Lung (tissue), 12 donors: Measurements from ENCODE around the gene MAPK7. TPM values are rescaled to one million over a fixed set of nuclear protein-coding genes. Genes with fewer than 3 reads are reported as not detected.

Source experiments
- ATAC-seq: fragments of 200-7000 bp; cut with Tn5 transposase; one replicate; pipeline ENCODE4 v1.9.1; 2020; ENCODE audit warnings: moderate number of reproducible peaks; ENCODE audit not compliant: insufficient read depth, low FRiP score
- DNase-seq, 3 donors: peaks; one replicate each; pipeline ENCODE4 v3.0.0-alpha.2; 2013 to 2017
- H3K27ac ChIP-seq, 2 donors: one replicate each; pipeline ENCODE4 v1.5.1; 2013; ENCODE audit warnings: mild to moderate bottlenecking in 2 of 2, moderate library complexity in 2 of 2, control low read depth in 1 of 2, inconsistent platforms in 1 of 2, low read depth in 1 of 2, low read length in 1 of 2
- H3K27me3 ChIP-seq, 3 donors: one replicate each; pipeline ENCODE4 v1.5.1; 2013; ENCODE audit warnings: low read length in 2 of 3; ENCODE audit not compliant: control insufficient read depth in 3 of 3, insufficient read depth in 3 of 3
- H3K36me3 ChIP-seq, 4 donors: one replicate each; pipeline ENCODE4 v1.5.1; 2013; ENCODE audit warnings: low read length in 4 of 4, mild to moderate bottlenecking in 1 of 4, moderate library complexity in 1 of 4; ENCODE audit not compliant: control insufficient read depth in 4 of 4, insufficient read depth in 4 of 4
- H3K4me1 ChIP-seq, 5 donors: one replicate each; pipeline ENCODE4 v1.5.1; 2013; ENCODE audit warnings: low read length in 5 of 5, mild to moderate bottlenecking in 2 of 5, moderate library complexity in 1 of 5; ENCODE audit not compliant: control insufficient read depth in 5 of 5, insufficient read depth in 5 of 5
- H3K4me3 ChIP-seq: one replicate; pipeline ENCODE4 v1.5.1; 2013; ENCODE audit warnings: mild to moderate bottlenecking, control low read depth, moderate library complexity
- H3K9ac ChIP-seq, 2 donors: one replicate each; pipeline ENCODE4 v1.5.1; 2013; ENCODE audit warnings: low read length in 2 of 2, control low read depth in 1 of 2; ENCODE audit not compliant: insufficient read depth in 1 of 2
- H3K9me3 ChIP-seq, 4 donors: one replicate each; pipeline ENCODE4 v1.5.1; 2013; ENCODE audit warnings: low read length in 3 of 4, mild to moderate bottlenecking in 1 of 4, moderate library complexity in 1 of 4; ENCODE audit not compliant: control insufficient read depth in 4 of 4, insufficient read depth in 3 of 4
- CTCF ChIP-seq: IDR thresholded peaks from 2 replicates; pipeline ENCODE4 v1.5.1; 2012; ENCODE audit warnings: mild to moderate bottlenecking; ENCODE audit errors: control extremely low read depth, extremely low read depth
- WGBS, 2 donors: extraction: QIAGEN DNeasy Blood & Tissue Kit; methylation state at CpG; one replicate each; pipeline ENCODE4 v1.1.7; 2013; 5-methylcytosine and 5-hydroxymethylcytosine counted together
- polyA plus RNA-seq, 2 donors: library from polyadenylated mRNA; stranded (reverse); fragments of 200-250 nt; gene quantifications; one replicate each; pipeline ENCODE4 v1.2.1, GENCODE V29; 2013
- total RNA-seq, 2 donors: library from RNA; depleted of rRNA in 1 of 2; stranded (reverse); fragments of >200 nt in 1 of 2; gene quantifications; one replicate each; pipeline ENCODE4 v1.2.1, GENCODE V29; 2014 to 2021
- donor health status: control.
- donor health status: control.
- donor health status: Bipolar disorder and iron deficiency.
- donor health status: healthy.
- donor health status: DM: yes; HTN: yes; CAD: no.

The MAPK7 gene
- total and polyA plus RNA-seq, 4 donors: 13.7 to 45.7 (median 22.8) TPM

GRCh38 chr17:19410875-19411620 lies 32.8 kb downstream of the MAPK7 start, which contains the start of gene RNF112:
RNF112 (plus strand) TSS chr17:19411232; CDS start chr17:19411409, 177 bp downstream.
- DNase-seq (peak; percentile 74 to 79 (median 77)), ATAC-seq (no peak)
- TF ChIP-seq CTCF: no peak
- Histone ChIP-seq H3K27me3 (no peaks in the 10 kb centered on the region), H3K36me3 (no peaks in the 10 kb centered on the region), H3K9ac (no peak within 1 kb of the TSS), H3K27ac (no peak within 1 kb of the TSS), H3K4me1 (peaks cover 0 to 16% (median 0%) of the 10 kb centered on the region in 5 donors), H3K9me3 (no peaks in the 10 kb centered on the region), H3K4me3 (no peak within 1 kb of the TSS)
- 28 to 43% methylated on average over 23 of the region's 23 CpGs for WGBS, 2 donors

GRCh38 chr17:19411631-19412030 lies 33.3 kb downstream of the MAPK7 start:
- Histone ChIP-seq H3K27ac (no peak overlapping the region), H3K36me3 (no peaks in the 10 kb centered on the region), H3K4me3 (no peak overlapping the region), H3K9me3 (no peaks in the 10 kb centered on the region), H3K27me3 (no peaks in the 10 kb centered on the region), H3K4me1 (peaks cover 0 to 16% (median 0%) of the 10 kb centered on the region in 5 donors), H3K9ac (no peak overlapping the region)
- no peak for TF ChIP-seq CTCF
- ATAC-seq (no peak), DNase-seq (peak in 1 of 3 donors; percentile 38)
- 68 to 74% methylated on average over 9 of the region's 9 CpGs for WGBS, 2 donors

- TF ChIP-seq CTCF: no peak
- H3K27me3 ChIP-seq: no peaks in the 10 kb centered on the region
- no peak for ATAC-seq
- no peaks in the 10 kb centered on the region for H3K9me3 ChIP-seq
- no peak overlapping the region for H3K4me3 ChIP-seq
- no peak overlapping the region for H3K27ac ChIP-seq
- peaks cover 0 to 16% (median 0%) of the 10 kb centered on the region in 5 donors for H3K4me1 ChIP-seq
- WGBS, 2 donors: 84 to 87% methylated on average over 16 of the region's 16 CpGs
- no peaks in the 10 kb centered on the region for H3K36me3 ChIP-seq
- no peak for DNase-seq
- H3K9ac ChIP-seq: no peak overlapping the region
These were observed 34.2 kb downstream of the MAPK7 start for GRCh38 chr17:19412510-19412909.

GRCh38 chr17:19412984-19413383 lies 34.7 kb downstream of the MAPK7 start:
- H3K9ac ChIP-seq: no peak overlapping the region
- H3K27me3 ChIP-seq: no peaks in the 10 kb centered on the region
- H3K4me3 ChIP-seq: no peak overlapping the region
- no peaks in the 10 kb centered on the region for H3K36me3 ChIP-seq
- no peak for TF ChIP-seq CTCF
- no peak for ATAC-seq
- H3K9me3 ChIP-seq: no peaks in the 10 kb centered on the region
- peaks cover 0 to 16% (median 0%) of the 10 kb centered on the region in 5 donors for H3K4me1 ChIP-seq
- H3K27ac ChIP-seq: no peak overlapping the region
- no peak for DNase-seq
- 88 to 90% methylated on average over 10 to 12 of the region's 12 CpGs for whole genome bisulfite sequencing, 2 donors
